C4-2B (cell line): ENCODE measurements around the gene ANO2.

ENCODE experiments used
- ZFX ChIP-seq: fragments of 450-650 bp; IDR thresholded peaks from 2 replicates; pipeline ENCODE4 v1.6.1; 2017
- TF ChIP-seq, protein P1 (sequence below): fragments of 450-650 bp; conservative IDR thresholded peaks from 2 replicates; pipeline ENCODE4 v1.5.1; 2017; ENCODE audit warnings: mild to moderate bottlenecking

- TF ChIP-seq, protein P1, sequence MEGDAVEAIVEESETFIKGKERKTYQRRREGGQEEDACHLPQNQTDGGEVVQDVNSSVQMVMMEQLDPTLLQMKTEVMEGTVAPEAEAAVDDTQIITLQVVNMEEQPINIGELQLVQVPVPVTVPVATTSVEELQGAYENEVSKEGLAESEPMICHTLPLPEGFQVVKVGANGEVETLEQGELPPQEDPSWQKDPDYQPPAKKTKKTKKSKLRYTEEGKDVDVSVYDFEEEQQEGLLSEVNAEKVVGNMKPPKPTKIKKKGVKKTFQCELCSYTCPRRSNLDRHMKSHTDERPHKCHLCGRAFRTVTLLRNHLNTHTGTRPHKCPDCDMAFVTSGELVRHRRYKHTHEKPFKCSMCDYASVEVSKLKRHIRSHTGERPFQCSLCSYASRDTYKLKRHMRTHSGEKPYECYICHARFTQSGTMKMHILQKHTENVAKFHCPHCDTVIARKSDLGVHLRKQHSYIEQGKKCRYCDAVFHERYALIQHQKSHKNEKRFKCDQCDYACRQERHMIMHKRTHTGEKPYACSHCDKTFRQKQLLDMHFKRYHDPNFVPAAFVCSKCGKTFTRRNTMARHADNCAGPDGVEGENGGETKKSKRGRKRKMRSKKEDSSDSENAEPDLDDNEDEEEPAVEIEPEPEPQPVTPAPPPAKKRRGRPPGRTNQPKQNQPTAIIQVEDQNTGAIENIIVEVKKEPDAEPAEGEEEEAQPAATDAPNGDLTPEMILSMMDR = no peak
- TF ChIP-seq ZFX = no peak
Observed at GRCh38 chr12:5655120-5655519, 289.9 kb downstream of the ANO2 start.
